ENCODE measurements around the gene GTF3C5.
"Not testable (repeated sequence)": the region's sequence is repeated elsewhere in the genome, so short reads cannot be mapped to it uniquely, and the experiment has no call there.

- TF ChIP-seq CTCF (IDR thresholded peaks at IDR 0.05), result not testable (repeated sequence)
- TF ChIP-seq, protein P1, sequence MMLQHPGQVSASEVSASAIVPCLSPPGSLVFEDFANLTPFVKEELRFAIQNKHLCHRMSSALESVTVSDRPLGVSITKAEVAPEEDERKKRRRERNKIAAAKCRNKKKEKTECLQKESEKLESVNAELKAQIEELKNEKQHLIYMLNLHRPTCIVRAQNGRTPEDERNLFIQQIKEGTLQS (CRISPR knock-in tag; conservative IDR thresholded peaks at IDR 0.05), result not testable (repeated sequence)
These were observed 50.3 kb downstream of the GTF3C5 start for GRCh38 chr9:133080786-133081779.

All from WTC11 (cell line).